ENCODE measurements around the gene SCFD2.

- TF ChIP-seq EP300 (IDR thresholded peaks at IDR 0.05) (no peak), CTCF (IDR thresholded peaks at IDR 0.05) (no peak)
Measured at GRCh38 chr4:52995360-52996030, 370.4 kb downstream of the SCFD2 start.
